Measurements from ENCODE around the gene RNH1. TPM values are rescaled to one million over a fixed set of nuclear protein-coding genes. Genes with fewer than 3 reads are reported as not detected.

RNH1 gene
- total RNA-seq, 1 experiment from 2014 or later: 59.0 TPM

DNA sequence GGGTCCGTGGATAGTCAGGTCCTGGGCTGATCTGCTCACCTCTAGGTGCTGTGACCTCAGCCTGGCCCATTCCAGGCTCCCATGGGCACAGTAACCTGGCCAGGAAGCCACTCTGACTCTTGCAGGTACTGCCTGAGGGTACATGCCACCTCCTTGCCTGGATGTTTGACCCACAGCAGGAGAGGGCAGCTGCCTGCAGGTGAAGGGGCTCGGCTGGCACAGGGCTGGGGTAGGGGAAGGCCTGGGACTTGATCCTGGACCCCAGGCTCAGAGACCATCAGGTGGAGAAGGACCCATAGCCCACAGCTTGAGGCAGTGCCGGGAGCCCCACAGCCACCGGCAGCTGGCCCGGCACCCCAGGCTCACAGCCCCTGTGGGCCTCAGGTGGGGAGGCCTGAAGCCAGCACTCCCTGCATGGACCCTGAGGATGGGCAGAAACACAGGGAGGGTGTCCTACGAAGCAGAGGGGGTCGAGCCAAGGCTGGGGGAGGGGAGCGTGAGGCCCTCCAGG lies 33.0 kb upstream of the RNH1 start (continued):
- TF ChIP-seq, protein P1, sequence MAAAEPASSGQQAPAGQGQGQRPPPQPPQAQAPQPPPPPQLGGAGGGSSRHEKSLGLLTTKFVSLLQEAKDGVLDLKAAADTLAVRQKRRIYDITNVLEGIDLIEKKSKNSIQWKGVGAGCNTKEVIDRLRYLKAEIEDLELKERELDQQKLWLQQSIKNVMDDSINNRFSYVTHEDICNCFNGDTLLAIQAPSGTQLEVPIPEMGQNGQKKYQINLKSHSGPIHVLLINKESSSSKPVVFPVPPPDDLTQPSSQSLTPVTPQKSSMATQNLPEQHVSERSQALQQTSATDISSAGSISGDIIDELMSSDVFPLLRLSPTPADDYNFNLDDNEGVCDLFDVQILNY (CRISPR knock-in tag; IDR thresholded peaks at IDR 0.05): no peak
- no peak for TF ChIP-seq CREM (CRISPR knock-in tag; IDR thresholded peaks at IDR 0.05)
- no peak for TF ChIP-seq NR2C2 (CRISPR knock-in tag; IDR thresholded peaks at IDR 0.05)
- no peak for TF ChIP-seq NFYB (CRISPR knock-in tag; conservative IDR thresholded peaks at IDR 0.05; ENCODE audit: low read depth)
- TF ChIP-seq MYBL2 (CRISPR knock-in tag; IDR thresholded peaks at IDR 0.05): no peak
- TF ChIP-seq ZNF317 (CRISPR knock-in tag; IDR thresholded peaks at IDR 0.05; ENCODE audit: borderline replicate concordance, low read depth): no peak

DNA sequence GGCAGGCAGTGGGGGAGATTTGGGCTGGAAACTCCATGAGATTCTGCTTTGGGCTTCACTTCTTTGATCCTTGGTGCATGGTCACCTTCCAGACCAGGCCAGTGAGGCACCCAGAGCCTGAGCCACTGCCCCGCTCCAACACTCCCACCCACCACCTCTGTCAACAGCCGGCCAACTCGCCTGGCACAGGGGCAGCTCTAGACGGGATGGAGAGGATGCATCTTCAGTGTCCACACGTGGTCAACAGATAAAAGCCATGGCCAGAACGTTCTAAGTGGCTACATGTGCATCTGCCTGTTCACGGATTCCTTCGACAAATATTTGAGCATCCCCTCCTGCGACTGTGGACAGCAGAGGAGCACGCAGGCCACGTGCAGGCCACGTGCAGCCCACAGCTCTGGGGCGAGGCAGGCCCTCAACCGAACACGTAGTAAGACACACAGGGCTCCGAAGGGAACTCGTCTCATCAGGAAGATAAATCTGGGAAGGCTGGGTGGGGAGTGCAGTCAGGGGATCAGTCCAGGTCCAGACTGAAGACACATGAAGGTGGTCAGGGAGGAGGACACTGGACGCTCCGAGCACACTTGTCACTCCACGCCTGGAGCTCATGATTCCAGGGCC lies 31.5 kb upstream of the RNH1 start:
- ChIA-PET CTCF (interaction anchor here (1.5 kb wide), 1 partner anchor 16 kb away, joined by 4 read pairs; no protein-coding TSS in a partner anchor), POLR2A (interaction anchor here (0.7 kb wide), 1 partner anchor 51 kb away, joined by 4 read pairs; no protein-coding TSS in a partner anchor)
- ATAC-seq (no peak), DNase-seq (ENCODE audit: low spot score) (no peak)
- Mint-ChIP-seq H3K4me3 (peak overlapping the region; percentile 51; the same call in 1 of the 2 replicates), H3K27ac (no peak overlapping the region), H3K4me1 (no peaks in the 10 kb centered on the region), H3K9me3 (no peaks in the 10 kb centered on the region), H3K27me3 (ENCODE audit: low read depth) (peaks cover 22% of the 10 kb centered on the region), H3K36me3 (peaks cover 3% of the 10 kb centered on the region)
- TF ChIP-seq GABPB1 (CRISPR knock-in tag; IDR thresholded peaks at IDR 0.05) (0 out of 2 replicates have a peak, but pooled peaks have one; percentile 36), OVOL2 (CRISPR knock-in tag; IDR thresholded peaks at IDR 0.05; ENCODE audit: borderline replicate concordance) (no peak)
- TF ChIP-seq, protein P2, sequence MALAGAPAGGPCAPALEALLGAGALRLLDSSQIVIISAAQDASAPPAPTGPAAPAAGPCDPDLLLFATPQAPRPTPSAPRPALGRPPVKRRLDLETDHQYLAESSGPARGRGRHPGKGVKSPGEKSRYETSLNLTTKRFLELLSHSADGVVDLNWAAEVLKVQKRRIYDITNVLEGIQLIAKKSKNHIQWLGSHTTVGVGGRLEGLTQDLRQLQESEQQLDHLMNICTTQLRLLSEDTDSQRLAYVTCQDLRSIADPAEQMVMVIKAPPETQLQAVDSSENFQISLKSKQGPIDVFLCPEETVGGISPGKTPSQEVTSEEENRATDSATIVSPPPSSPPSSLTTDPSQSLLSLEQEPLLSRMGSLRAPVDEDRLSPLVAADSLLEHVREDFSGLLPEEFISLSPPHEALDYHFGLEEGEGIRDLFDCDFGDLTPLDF (CRISPR knock-in tag; IDR thresholded peaks at IDR 0.05): no peak
- TF ChIP-seq, protein P3, sequence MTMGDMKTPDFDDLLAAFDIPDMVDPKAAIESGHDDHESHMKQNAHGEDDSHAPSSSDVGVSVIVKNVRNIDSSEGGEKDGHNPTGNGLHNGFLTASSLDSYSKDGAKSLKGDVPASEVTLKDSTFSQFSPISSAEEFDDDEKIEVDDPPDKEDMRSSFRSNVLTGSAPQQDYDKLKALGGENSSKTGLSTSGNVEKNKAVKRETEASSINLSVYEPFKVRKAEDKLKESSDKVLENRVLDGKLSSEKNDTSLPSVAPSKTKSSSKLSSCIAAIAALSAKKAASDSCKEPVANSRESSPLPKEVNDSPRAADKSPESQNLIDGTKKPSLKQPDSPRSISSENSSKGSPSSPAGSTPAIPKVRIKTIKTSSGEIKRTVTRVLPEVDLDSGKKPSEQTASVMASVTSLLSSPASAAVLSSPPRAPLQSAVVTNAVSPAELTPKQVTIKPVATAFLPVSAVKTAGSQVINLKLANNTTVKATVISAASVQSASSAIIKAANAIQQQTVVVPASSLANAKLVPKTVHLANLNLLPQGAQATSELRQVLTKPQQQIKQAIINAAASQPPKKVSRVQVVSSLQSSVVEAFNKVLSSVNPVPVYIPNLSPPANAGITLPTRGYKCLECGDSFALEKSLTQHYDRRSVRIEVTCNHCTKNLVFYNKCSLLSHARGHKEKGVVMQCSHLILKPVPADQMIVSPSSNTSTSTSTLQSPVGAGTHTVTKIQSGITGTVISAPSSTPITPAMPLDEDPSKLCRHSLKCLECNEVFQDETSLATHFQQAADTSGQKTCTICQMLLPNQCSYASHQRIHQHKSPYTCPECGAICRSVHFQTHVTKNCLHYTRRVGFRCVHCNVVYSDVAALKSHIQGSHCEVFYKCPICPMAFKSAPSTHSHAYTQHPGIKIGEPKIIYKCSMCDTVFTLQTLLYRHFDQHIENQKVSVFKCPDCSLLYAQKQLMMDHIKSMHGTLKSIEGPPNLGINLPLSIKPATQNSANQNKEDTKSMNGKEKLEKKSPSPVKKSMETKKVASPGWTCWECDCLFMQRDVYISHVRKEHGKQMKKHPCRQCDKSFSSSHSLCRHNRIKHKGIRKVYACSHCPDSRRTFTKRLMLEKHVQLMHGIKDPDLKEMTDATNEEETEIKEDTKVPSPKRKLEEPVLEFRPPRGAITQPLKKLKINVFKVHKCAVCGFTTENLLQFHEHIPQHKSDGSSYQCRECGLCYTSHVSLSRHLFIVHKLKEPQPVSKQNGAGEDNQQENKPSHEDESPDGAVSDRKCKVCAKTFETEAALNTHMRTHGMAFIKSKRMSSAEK (CRISPR knock-in tag; IDR thresholded peaks at IDR 0.05; ENCODE audit: borderline replicate concordance): no peak

DNA sequence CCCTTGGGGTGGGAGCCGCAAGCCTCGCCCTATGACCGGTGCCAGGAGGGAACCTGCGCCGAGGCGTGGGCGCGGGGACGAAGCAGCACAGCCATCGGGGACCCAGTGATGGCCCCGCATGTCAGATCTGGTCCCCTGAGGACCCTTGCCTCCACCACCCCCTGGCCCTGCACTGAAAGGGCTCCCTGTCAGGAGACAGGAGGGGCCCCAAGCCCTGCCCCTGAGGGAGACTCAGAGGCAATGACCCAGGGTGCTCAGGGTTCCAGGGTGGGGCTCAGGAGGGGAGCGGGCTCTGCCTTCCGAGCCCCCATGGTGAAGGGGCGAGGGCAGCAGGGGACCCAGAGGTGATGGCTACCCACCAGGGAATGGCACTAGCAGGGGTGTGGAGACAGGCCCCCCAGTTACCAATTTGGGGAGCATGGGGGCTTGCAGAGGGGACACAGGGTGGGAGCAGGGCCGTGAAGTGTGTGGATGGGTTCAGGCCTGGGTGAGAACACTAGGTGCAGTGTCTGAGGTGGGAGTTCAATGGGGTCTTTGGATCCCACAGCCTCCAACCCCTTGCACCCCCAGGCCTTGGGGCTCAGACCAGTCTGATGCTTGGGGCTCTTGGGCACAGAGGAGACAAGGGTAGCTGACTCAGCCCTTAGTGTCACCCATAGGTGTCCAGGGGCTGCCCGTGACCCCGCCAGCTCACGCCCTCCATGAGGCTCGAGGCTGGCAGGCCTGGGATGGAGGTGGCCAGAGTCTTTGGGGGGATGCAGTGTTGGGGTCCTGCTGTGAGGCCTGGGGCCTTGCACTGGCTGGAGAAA lies 30.8 kb upstream of the RNH1 start:
- ATAC-seq (no peak), DNase-seq (ENCODE audit: low spot score) (no peak)
- no peaks in the 10 kb centered on the region for H3K9me3 Mint-ChIP-seq
- H3K4me1 Mint-ChIP-seq: no peaks in the 10 kb centered on the region
- H3K27me3 Mint-ChIP-seq (ENCODE audit: low read depth): peaks cover 22% of the 10 kb centered on the region
- H3K27ac Mint-ChIP-seq: no peak overlapping the region
- H3K4me3 Mint-ChIP-seq: peak overlapping the region; percentile 51
- ChIA-PET POLR2A (interaction anchor here (0.5 kb wide), 1 partner anchor 144 kb away, joined by 3 read pairs; the partner anchor contains the start of gene PKP3), CTCF (interaction anchor here (1.5 to 1.7 kb wide), 2 partner anchors 17 kb away, joined by 4 to 7 read pairs; no protein-coding TSS in a partner anchor)
- H3K36me3 Mint-ChIP-seq: peaks cover 3% of the 10 kb centered on the region
- TF ChIP-seq, protein P4, sequence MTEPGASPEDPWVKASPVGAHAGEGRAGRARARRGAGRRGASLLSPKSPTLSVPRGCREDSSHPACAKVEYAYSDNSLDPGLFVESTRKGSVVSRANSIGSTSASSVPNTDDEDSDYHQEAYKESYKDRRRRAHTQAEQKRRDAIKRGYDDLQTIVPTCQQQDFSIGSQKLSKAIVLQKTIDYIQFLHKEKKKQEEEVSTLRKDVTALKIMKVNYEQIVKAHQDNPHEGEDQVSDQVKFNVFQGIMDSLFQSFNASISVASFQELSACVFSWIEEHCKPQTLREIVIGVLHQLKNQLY (CRISPR knock-in tag; IDR thresholded peaks at IDR 0.05): no peak
- TF ChIP-seq, protein P1 (CRISPR knock-in tag; IDR thresholded peaks at IDR 0.05): no peak
- TF ChIP-seq, protein P5, sequence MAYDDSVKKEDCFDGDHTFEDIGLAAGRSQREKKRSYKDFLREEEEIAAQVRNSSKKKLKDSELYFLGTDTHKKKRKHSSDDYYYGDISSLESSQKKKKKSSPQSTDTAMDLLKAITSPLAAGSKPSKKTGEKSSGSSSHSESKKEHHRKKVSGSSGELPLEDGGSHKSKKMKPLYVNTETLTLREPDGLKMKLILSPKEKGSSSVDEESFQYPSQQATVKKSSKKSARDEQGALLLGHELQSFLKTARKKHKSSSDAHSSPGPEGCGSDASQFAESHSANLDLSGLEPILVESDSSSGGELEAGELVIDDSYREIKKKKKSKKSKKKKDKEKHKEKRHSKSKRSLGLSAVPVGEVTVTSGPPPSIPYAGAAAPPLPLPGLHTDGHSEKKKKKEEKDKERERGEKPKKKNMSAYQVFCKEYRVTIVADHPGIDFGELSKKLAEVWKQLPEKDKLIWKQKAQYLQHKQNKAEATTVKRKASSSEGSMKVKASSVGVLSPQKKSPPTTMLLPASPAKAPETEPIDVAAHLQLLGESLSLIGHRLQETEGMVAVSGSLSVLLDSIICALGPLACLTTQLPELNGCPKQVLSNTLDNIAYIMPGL (CRISPR knock-in tag; IDR thresholded peaks at IDR 0.05): no peak
- no peak for TF ChIP-seq ZNF416 (CRISPR knock-in tag; IDR thresholded peaks at IDR 0.05)
- no peak for TF ChIP-seq GABPB1 (CRISPR knock-in tag; IDR thresholded peaks at IDR 0.05)
- TF ChIP-seq MYBL2 (CRISPR knock-in tag; IDR thresholded peaks at IDR 0.05): no peak
- TF ChIP-seq, protein P6, sequence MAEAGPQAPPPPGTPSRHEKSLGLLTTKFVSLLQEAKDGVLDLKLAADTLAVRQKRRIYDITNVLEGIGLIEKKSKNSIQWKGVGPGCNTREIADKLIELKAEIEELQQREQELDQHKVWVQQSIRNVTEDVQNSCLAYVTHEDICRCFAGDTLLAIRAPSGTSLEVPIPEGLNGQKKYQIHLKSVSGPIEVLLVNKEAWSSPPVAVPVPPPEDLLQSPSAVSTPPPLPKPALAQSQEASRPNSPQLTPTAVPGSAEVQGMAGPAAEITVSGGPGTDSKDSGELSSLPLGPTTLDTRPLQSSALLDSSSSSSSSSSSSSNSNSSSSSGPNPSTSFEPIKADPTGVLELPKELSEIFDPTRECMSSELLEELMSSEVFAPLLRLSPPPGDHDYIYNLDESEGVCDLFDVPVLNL (CRISPR knock-in tag; IDR thresholded peaks at IDR 0.05; ENCODE audit: borderline replicate concordance, low read depth): no peak
- TF ChIP-seq, protein P7, sequence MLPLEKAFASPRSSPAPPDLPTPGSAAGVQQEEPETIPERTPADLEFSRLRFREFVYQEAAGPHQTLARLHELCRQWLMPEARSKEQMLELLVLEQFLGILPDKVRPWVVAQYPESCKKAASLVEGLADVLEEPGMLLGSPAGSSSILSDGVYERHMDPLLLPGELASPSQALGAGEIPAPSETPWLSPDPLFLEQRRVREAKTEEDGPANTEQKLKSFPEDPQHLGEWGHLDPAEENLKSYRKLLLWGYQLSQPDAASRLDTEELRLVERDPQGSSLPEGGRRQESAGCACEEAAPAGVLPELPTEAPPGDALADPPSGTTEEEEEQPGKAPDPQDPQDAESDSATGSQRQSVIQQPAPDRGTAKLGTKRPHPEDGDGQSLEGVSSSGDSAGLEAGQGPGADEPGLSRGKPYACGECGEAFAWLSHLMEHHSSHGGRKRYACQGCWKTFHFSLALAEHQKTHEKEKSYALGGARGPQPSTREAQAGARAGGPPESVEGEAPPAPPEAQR (CRISPR knock-in tag; IDR thresholded peaks at IDR 0.05): no peak
- TF ChIP-seq ZBTB21 (CRISPR knock-in tag; IDR thresholded peaks at IDR 0.05; ENCODE audit: borderline replicate concordance): no peak
